Measurements from ENCODE around the gene PRKAG1.

The PRKAG1 gene

GRCh38 chr12:49020441-49020840 lies 1.9 kb upstream of the PRKAG1 start:
- TF ChIP-seq, protein P1, sequence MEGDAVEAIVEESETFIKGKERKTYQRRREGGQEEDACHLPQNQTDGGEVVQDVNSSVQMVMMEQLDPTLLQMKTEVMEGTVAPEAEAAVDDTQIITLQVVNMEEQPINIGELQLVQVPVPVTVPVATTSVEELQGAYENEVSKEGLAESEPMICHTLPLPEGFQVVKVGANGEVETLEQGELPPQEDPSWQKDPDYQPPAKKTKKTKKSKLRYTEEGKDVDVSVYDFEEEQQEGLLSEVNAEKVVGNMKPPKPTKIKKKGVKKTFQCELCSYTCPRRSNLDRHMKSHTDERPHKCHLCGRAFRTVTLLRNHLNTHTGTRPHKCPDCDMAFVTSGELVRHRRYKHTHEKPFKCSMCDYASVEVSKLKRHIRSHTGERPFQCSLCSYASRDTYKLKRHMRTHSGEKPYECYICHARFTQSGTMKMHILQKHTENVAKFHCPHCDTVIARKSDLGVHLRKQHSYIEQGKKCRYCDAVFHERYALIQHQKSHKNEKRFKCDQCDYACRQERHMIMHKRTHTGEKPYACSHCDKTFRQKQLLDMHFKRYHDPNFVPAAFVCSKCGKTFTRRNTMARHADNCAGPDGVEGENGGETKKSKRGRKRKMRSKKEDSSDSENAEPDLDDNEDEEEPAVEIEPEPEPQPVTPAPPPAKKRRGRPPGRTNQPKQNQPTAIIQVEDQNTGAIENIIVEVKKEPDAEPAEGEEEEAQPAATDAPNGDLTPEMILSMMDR (conservative IDR thresholded peaks at IDR 0.05; ENCODE audit: control insufficient read depth, insufficient read depth, low read depth, low read length): no peak
- H3K4me3 ChIP-seq (ENCODE audit: control insufficient read depth, low read depth, low read length): no peak overlapping the region
- DNase-seq (ENCODE audit: low read depth): no peak

GRCh38 chr12:49019443-49020324 lies 1.1 kb upstream of the PRKAG1 start:
- H3K4me3 ChIP-seq (ENCODE audit: control insufficient read depth, low read depth, low read length): no peak overlapping the region
- TF ChIP-seq, protein P1 (conservative IDR thresholded peaks at IDR 0.05; ENCODE audit: control insufficient read depth, insufficient read depth, low read depth, low read length): peak; percentile 61
- peak; percentile 59 for DNase-seq (ENCODE audit: low read depth)

DNA sequence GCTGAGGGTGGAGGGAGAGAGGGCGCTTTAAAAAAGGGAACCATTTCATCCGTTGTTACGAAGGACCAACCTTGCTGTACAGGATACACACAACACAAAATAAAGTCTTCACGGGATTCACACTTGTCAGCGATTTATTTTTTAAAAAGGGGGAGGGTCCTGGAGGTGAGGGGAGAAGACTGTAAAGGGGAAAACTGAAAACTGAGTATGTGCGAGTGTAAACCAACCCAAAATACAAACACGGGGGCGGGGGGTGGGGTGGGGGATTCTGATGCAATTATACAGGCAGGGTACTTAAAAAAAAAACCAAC lies 499 bp upstream of the PRKAG1 start:
- TF ChIP-seq, protein P1 (conservative IDR thresholded peaks at IDR 0.05; ENCODE audit: control insufficient read depth, insufficient read depth, low read depth, low read length): no peak
- no peak for DNase-seq (ENCODE audit: low read depth)
- peak overlapping the region; percentile 97 for H3K4me3 ChIP-seq (ENCODE audit: control insufficient read depth, low read depth, low read length)

- peak overlapping the region; percentile 97 for H3K4me3 ChIP-seq (ENCODE audit: control insufficient read depth, low read depth, low read length)
- peak; percentile 53 for DNase-seq (ENCODE audit: low read depth)
- TF ChIP-seq, protein P1 (conservative IDR thresholded peaks at IDR 0.05; ENCODE audit: control insufficient read depth, insufficient read depth, low read depth, low read length): no peak
Measured at GRCh38 chr12:49017891-49018260, 700 bp downstream of the PRKAG1 start.

- TF ChIP-seq, protein P1 (conservative IDR thresholded peaks at IDR 0.05; ENCODE audit: control insufficient read depth, insufficient read depth, low read depth, low read length): no peak
- no peak for DNase-seq (ENCODE audit: low read depth)
- no peak overlapping the region for H3K4me3 ChIP-seq (ENCODE audit: control insufficient read depth, low read depth, low read length)
Measured at GRCh38 chr12:49015196-49015595, 3.4 kb downstream of the PRKAG1 start.

- TF ChIP-seq, protein P1 (conservative IDR thresholded peaks at IDR 0.05; ENCODE audit: control insufficient read depth, insufficient read depth, low read depth, low read length): peak; percentile 35
- DNase-seq (ENCODE audit: low read depth): peak; percentile 56
- H3K4me3 ChIP-seq (ENCODE audit: control insufficient read depth, low read depth, low read length): no peak overlapping the region
Measured at GRCh38 chr12:49014547-49014946, 4.0 kb downstream of the PRKAG1 start.
